IMR-90 (cell line): Measurements from ENCODE around the gene MED17. TPM values are rescaled to one million over a fixed set of nuclear protein-coding genes. Genes with fewer than 3 reads are reported as not detected.
"Not testable (repeated sequence)": the region's sequence is repeated elsewhere in the genome, so short reads cannot be mapped to it uniquely, and the experiment has no call there.

Experiments used
- ATAC-seq: fragments of 200-7000 bp; cut with Tn5 transposase; 2 replicates; pipeline ENCODE4 v1.9.1; 2020; ENCODE audit warnings: low read depth, mild to moderate bottlenecking, moderate library complexity
- BruUV-seq: library from RNA; stranded (reverse); fragments of 400-500 nt; replicated peaks from 2 replicates; lab custom pipeline; 2021; lab: Mats Ljungman, UMichigan
- CTCF ChIA-PET: fragments of 300-600 bp; formaldehyde crosslinking; extraction: SDS; loops from one replicate; lab custom pipeline; 2021; ENCODE audit warnings: antibody characterized with exemption; lab: Yijun Ruan, JAX
- POLR2A ChIA-PET: fragments of 300-600 bp; sonication (Branson Sonifier 250); formaldehyde crosslinking; loops from one replicate; lab custom pipeline; 2022; ENCODE audit warnings: antibody characterized with exemption; ENCODE audit not compliant: unreplicated experiment; lab: Charles Lee
- DNase-seq: peaks from one replicate; pipeline ENCODE4 v3.0.0; 2013
- H2AFZ ChIP-seq: replicated peaks from 2 replicates; pipeline ENCODE3; 2013; ENCODE audit warnings: low read length, mild to moderate bottlenecking; ENCODE audit not compliant: poor library complexity
- H2AK5ac ChIP-seq: 2 replicates; pipeline ENCODE4 v1.6.1; 2013; ENCODE audit warnings: low read depth, low read length, inconsistent platforms
- H2AK9ac ChIP-seq: replicated peaks from 2 replicates; pipeline ENCODE3; 2013; ENCODE audit warnings: mild to moderate bottlenecking, low read depth, low read length, moderate library complexity; ENCODE audit not compliant: poor library complexity
- H2BK120ac ChIP-seq: 2 replicates; pipeline ENCODE4 v1.6.1; 2013; ENCODE audit warnings: low read depth, low read length, inconsistent platforms
- H2BK15ac ChIP-seq: 3 replicates; pipeline ENCODE4 v1.6.1; 2013; ENCODE audit warnings: low read depth, low read length, inconsistent platforms
- H2BK20ac ChIP-seq: 2 replicates; pipeline ENCODE4 v1.6.1; 2013; ENCODE audit warnings: low read depth, mild to moderate bottlenecking, inconsistent platforms, low read length, moderate library complexity
- H2BK5ac ChIP-seq: 2 replicates; pipeline ENCODE4 v1.6.1; 2013; ENCODE audit warnings: mild to moderate bottlenecking, low read depth, low read length, inconsistent platforms; ENCODE audit not compliant: poor library complexity, severe bottlenecking
- H3K14ac ChIP-seq: replicated peaks from 2 replicates; pipeline ENCODE4 v1.6.1; 2013; ENCODE audit warnings: low read depth, low read length, inconsistent platforms
- H3K18ac ChIP-seq: 2 replicates; pipeline ENCODE4 v1.6.1; 2013; ENCODE audit warnings: low read depth, low read length, control low read depth
- H3K23ac ChIP-seq: 2 replicates; pipeline ENCODE4 v1.6.1; 2013; ENCODE audit warnings: low read depth, low read length, inconsistent platforms
- H3K27ac ChIP-seq: 2 replicates; pipeline ENCODE4 v1.5.1; 2013; ENCODE audit warnings: mild to moderate bottlenecking, control low read depth, low read length; ENCODE audit not compliant: insufficient read depth
- H3K27me3 ChIP-seq: 2 replicates; pipeline ENCODE4 v1.6.1; 2013; ENCODE audit warnings: low read length; ENCODE audit not compliant: control insufficient read depth, insufficient read depth
- H3K36me3 ChIP-seq: 2 replicates; pipeline ENCODE4 v1.6.1; 2013; ENCODE audit warnings: low read length, mixed read lengths; ENCODE audit not compliant: control insufficient read depth, insufficient read depth
- H3K4ac ChIP-seq: 2 replicates; pipeline ENCODE4 v1.6.1; 2013; ENCODE audit warnings: low read depth, low read length, inconsistent platforms
- H3K4me1 ChIP-seq: 2 replicates; pipeline ENCODE4 v1.6.1; 2013; ENCODE audit warnings: low read length, mixed read lengths; ENCODE audit not compliant: control insufficient read depth, insufficient read depth
- H3K4me2 ChIP-seq: 2 replicates; pipeline ENCODE4 v1.6.1; 2013; ENCODE audit warnings: low read depth, mild to moderate bottlenecking, control low read depth, low read length, moderate library complexity
- H3K4me3 ChIP-seq: 2 replicates; pipeline ENCODE4 v1.5.1; 2013; ENCODE audit warnings: low read depth, mild to moderate bottlenecking, control low read depth, low read length, moderate library complexity; ENCODE audit not compliant: insufficient read depth
- H3K56ac ChIP-seq: 2 replicates; pipeline ENCODE4 v1.6.1; 2013; ENCODE audit warnings: low read length, inconsistent platforms; ENCODE audit not compliant: insufficient read depth; ENCODE audit errors: extremely low read depth
- H3K79me1 ChIP-seq, 2 experiments: 2 replicates each; pipeline ENCODE4 v1.6.1; 2013; ENCODE audit warnings: low read length in 2 of 2, inconsistent platforms in 1 of 2, low read depth in 1 of 2
- H3K9ac ChIP-seq: 2 replicates; pipeline ENCODE4 v1.6.1; 2013; ENCODE audit warnings: low read depth, low read length, control low read depth
- H3K9me1 ChIP-seq: 2 replicates; pipeline ENCODE4 v1.6.1; 2013; ENCODE audit warnings: low read length, inconsistent platforms; ENCODE audit not compliant: insufficient read depth
- H3K9me3 ChIP-seq: 2 replicates; pipeline ENCODE4 v1.6.1; 2013; ENCODE audit warnings: low read length; ENCODE audit not compliant: control insufficient read depth, insufficient read depth
- H4K20me1 ChIP-seq: 2 replicates; pipeline ENCODE4 v1.6.1; 2013; ENCODE audit warnings: low read length, inconsistent platforms; ENCODE audit not compliant: insufficient read depth
- H4K5ac ChIP-seq: 2 replicates; pipeline ENCODE4 v1.6.1; 2013; ENCODE audit warnings: mild to moderate bottlenecking, low read depth, low read length, control low read depth
- H4K8ac ChIP-seq, 2 experiments: 2 replicates each; pipeline ENCODE4 v1.6.1; 2013; ENCODE audit warnings: low read depth in 2 of 2, low read length in 2 of 2, control low read depth in 1 of 2, inconsistent platforms in 1 of 2
- H4K91ac ChIP-seq: 2 replicates; pipeline ENCODE4 v1.6.1; 2013; ENCODE audit warnings: low read depth, low read length, inconsistent platforms; ENCODE audit not compliant: insufficient read depth
- WGBS, 2 experiments: methylation state at CpG; one replicate each; pipeline versions ENCODE4 v1.1.5 to v1.1.7; 2013; ENCODE audit warnings: missing lambda C conversion rate in 2 of 2; ENCODE audit not compliant: insufficient read length in 1 of 2; ENCODE audit errors: extremely low coverage in 2 of 2; 5-methylcytosine and 5-hydroxymethylcytosine counted together
- dilution Hi-C: fragments of 300-500 bp; cut with HindIII; formaldehyde crosslinking; loops from one replicate; pipeline ENCODE4 v1.14.3; 2018; ENCODE audit warnings: low sequenced_read_pairs; ENCODE audit not compliant: unreplicated experiment
- in situ Hi-C: fragments of 300-500 bp; cut with MboI; formaldehyde crosslinking; loops from 3 replicates; pipeline ENCODE4 v1.14.3; 2019; ENCODE audit warnings: low sequenced_read_pairs, inconsistent platforms, mixed read lengths
- intact Hi-C: fragments of 100-400 bp; cut with micrococcal nuclease; formaldehyde crosslinking; loops from 2 replicates; pipeline ENCODE4 v1.10.0; 2022
- polyA plus RNA-seq, 3 experiments: library from polyadenylated mRNA; depleted of rRNA; stranded (reverse); fragments of >200 nt; gene quantifications; 2 replicates each; pipeline ENCODE4 v1.2.3, GENCODE V29; 2012; ENCODE audit warnings: low replicate concordance in 1 of 3
- total RNA-seq: library from RNA; depleted of rRNA; stranded (reverse); fragments of >200 nt; gene quantifications from 2 replicates; pipeline ENCODE4 v1.2.3, GENCODE V29; 2012

The MED17 gene
- total and polyA plus RNA-seq, 2 of the 4 experiments (the other 2 are of a cell fraction): 20.0 to 23.3 TPM

GRCh38 chr11:93759123-93759522, 25.0 kb upstream of the MED17 start:
- H2BK120ac ChIP-seq, H2AK9ac ChIP-seq, H3K4ac ChIP-seq, H3K18ac ChIP-seq, H3K27me3 ChIP-seq, H3K14ac ChIP-seq, H3K4me2 ChIP-seq, dilution Hi-C loops, H3K4me1 ChIP-seq, H2AK5ac ChIP-seq, BruUV-seq, H3K9me3 ChIP-seq, CTCF ChIA-PET, H4K8ac ChIP-seq, H2BK15ac ChIP-seq, H3K56ac ChIP-seq, H3K4me3 ChIP-seq, DNase-seq, H4K91ac ChIP-seq, in situ Hi-C loops, POLR2A ChIA-PET, ATAC-seq, H3K79me1 ChIP-seq, H2BK20ac ChIP-seq, H3K27ac ChIP-seq, H4K20me1 ChIP-seq, H3K9ac ChIP-seq, H2BK5ac ChIP-seq, H4K5ac ChIP-seq, H3K9me1 ChIP-seq, intact Hi-C loops, H2AFZ ChIP-seq, H3K23ac ChIP-seq: not testable (repeated sequence)
- WGBS, 2 experiments: no CpG with 5 or more reads among the region's 4 CpGs
- H3K36me3 ChIP-seq: peaks cover 35% of the 10 kb centered on the region
